ENCODE data around the gene GNB1.

GRCh38 chr1:1770102-1770501 lies 120.8 kb downstream of the GNB1 start:
- TF ChIP-seq ARNTL (CRISPR knock-in tag; IDR thresholded peaks at IDR 0.05; ENCODE audit: borderline replicate concordance, low read depth) (no peak), ZC3H10 (CRISPR knock-in tag; IDR thresholded peaks at IDR 0.05) (no peak), TSHZ2 (CRISPR knock-in tag; IDR thresholded peaks at IDR 0.05) (no peak), ZNF565 (CRISPR knock-in tag; conservative IDR thresholded peaks at IDR 0.05; ENCODE audit: low read depth) (no peak), ZFP3 (CRISPR knock-in tag; IDR thresholded peaks at IDR 0.05) (no peak), ZFP30 (CRISPR knock-in tag; IDR thresholded peaks at IDR 0.05) (no peak)

Data from SK-N-SH treated with all-trans-retinoic acid at 6 μM for 48 hours (cell line).